ENCODE data around the gene BST1. TPM values are rescaled to one million over a fixed set of nuclear protein-coding genes. Genes with fewer than 3 reads are reported as not detected.
A peak's percentile ranks its signal among the peaks of the same experiment; 100 is the strongest.

Gene BST1, protein sequence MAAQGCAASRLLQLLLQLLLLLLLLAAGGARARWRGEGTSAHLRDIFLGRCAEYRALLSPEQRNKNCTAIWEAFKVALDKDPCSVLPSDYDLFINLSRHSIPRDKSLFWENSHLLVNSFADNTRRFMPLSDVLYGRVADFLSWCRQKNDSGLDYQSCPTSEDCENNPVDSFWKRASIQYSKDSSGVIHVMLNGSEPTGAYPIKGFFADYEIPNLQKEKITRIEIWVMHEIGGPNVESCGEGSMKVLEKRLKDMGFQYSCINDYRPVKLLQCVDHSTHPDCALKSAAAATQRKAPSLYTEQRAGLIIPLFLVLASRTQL
- 10 to 100 TPM; 12.8 to 16.0 (median 14.6) TPM for polyA plus RNA-seq (ENCODE audit: insufficient read length in 4 of 4)

DNA sequence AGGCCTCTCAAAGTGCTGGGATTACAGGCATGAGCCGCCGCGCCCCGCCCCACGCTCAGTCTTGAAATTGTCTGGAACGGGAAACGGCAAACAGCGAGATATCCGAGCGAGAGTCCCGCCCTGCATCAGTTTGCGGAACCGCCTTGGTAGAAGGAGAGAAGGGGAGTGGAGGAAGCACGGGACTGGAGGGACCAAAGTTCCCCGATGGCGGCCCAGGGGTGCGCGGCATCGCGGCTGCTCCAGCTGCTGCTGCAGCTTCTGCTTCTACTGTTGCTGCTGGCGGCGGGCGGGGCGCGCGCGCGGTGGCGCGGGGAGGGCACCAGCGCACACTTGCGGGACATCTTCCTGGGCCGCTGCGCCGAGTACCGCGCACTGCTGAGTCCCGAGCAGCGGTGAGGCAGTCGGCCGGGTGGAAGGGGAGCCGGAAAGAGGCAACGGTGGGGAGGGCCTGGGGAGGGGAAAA is at the start of gene BST1:
BST1 (plus strand) TSS at position 125 of the 463 bp plus-strand sequence; CDS start at position 205, 80 bp downstream.
- DNase-seq (ENCODE audit: low read depth in 4 of 4, low spot score in 3 of 4): peak in 2 of 4 donors; percentile 35 to 51

DNA sequence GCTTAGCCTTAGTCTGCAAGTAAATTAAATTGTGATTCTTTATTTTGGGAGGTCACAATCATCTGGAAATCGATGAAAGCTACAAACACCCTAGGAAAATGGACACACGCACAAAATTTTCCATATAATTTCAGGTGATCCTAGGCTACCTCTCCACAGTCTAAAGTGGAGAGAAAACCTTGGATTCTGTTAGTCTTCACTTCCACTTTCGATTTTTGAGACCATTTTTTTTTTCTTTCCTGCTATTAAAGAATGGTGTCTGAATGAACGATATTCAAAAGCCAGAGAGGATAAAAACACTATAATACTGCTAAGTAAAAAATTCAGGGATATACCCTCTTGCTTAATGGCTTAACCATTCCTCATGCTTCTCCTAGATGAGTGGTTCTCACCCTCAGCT is 49.4 kb upstream of the BST1 start:
- DNase-seq (ENCODE audit: low read depth in 4 of 4, low spot score in 3 of 4): no peak

DNA sequence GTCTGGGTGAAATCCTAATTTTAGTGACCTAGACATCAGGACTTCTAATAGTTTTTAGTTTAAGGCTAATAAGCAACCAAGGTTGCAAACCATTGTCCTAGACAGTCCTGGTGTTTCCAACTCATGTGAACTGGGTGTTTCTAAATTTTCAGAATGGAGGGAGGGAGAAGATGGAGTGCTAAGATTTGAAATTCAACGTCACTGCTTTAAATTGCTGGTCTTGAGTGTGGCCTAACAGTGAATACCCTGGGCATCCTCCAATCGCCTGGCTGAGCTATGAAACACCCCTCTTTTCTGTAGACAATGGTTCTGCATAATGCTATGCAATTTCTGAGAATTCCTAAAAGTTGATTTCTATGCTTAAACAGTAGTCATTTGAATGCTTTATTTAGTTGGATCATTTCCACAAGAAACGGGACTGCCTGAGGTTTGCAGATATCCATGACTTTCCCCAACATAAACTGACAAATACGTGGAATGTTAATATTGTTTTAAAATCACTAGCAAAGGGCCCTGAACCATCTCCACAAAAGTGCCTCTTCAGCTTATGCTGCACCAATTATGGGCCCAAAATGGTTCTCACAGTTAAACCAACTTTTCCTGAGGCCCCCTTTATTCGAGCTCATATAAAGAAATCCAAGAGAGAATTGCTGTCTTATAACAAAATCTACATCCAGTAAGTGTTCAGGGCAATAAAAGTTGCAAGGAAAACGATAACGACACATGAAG is 48.8 kb upstream of the BST1 start:
- peak in 2 of 4 donors; percentile 16 to 47 for DNase-seq (ENCODE audit: low read depth in 4 of 4, low spot score in 3 of 4)

DNA sequence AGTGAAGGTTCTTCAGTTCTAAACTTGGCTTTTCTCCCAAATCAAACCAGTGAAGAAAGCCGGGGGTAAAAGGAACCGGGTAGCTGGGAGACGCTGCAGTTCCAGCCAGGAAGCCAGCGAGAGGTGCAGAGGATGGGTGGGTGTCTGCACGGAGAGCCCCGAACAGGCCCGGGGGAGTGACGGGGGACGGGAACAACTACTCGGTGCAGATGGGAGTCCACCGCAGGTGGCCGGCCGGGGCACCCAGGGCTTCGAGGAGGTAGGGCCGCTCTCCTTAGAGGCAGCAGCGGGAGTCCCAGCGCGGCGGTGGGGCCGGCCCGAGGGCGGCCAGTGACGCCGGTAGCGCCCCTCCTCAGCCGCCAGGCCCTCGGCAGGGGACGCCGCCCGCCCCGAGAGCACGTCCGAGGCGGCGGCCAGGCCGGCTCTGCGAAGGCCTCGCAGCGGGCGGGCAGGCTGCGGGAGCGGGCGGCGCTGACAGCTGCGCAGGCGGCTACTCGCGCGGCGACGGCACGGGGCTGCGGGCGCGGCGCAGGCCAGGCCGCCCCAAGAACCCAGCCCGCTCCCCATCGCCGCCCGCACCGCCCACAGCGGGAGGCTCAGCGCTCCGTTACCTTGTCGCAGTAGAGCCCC is 48.2 kb upstream of the BST1 start:
- peak in 2 of 4 donors; percentile 10 to 48 for DNase-seq (ENCODE audit: low read depth in 4 of 4, low spot score in 3 of 4)

DNA sequence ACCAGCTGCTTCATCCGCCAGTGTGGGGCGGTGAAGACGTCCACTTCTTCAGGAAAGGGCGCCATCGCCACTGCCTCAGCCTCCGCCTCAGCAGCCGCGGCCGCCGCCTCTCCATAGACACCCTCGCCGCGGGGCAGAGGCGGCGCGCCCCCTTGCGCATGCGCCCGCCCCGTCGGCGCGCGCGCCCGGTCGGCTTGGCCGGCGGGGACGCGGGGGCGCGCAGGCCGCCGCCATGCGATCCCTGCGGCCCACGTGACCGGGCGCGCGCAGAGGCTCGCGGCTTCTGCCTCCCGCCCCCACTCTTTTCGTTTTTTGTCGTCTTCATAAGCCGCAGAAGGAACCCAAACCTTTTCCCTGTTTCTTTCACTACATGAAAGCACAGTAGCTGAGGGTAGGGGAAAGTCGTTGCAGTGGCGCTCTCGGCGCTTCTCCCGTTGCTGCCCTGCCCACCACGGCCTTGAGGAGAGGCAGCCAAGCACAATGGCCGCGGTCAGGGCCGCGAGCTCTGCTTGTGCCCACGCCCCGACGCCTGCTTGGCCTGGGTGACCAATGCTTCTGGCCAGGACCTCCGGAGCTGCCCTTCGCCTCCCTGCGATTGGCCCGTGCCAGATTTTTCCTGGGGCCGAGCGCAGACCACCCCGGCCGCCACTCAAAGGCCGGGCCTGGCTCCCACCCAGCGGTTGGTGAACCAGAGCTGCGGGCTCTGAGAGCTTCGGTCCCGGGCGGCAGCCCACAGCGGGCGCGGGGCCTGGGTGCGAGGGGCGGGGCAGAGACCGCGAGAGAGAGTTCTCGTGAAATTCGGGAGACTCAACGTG is 47.4 kb upstream of the BST1 start, which contains the start of gene FBXL5:
FBXL5 (minus strand) TSS at position 135 of the 815 bp plus-strand sequence; CDS start at position 65, 70 bp downstream.
- peak; percentile 82 to 86 (median 82) for DNase-seq (ENCODE audit: low read depth in 4 of 4, low spot score in 3 of 4)

DNA sequence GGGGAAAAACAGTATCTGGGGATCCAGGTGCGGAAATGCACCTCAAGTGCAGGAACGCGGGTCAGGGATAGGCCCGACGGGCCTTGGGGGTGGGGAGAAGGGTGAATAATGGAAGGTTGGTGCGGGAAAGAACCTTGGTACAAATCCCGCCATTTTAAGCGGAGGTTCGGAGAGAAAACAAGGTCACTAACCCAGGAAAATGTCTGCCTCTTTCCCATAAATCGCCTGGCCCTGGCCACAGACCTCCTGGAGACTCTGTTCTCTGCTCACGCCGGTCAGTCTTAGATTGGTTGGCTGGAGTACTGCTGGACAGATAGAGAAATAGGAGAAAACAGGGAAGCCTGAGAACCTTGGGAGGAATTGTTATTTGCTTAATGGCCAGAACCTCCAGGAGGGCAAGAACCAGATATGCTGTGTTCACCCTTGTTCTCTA is 46.8 kb upstream of the BST1 start:
- peak in 2 of 4 donors; percentile 16 to 31 for DNase-seq (ENCODE audit: low read depth in 4 of 4, low spot score in 3 of 4)

DNA sequence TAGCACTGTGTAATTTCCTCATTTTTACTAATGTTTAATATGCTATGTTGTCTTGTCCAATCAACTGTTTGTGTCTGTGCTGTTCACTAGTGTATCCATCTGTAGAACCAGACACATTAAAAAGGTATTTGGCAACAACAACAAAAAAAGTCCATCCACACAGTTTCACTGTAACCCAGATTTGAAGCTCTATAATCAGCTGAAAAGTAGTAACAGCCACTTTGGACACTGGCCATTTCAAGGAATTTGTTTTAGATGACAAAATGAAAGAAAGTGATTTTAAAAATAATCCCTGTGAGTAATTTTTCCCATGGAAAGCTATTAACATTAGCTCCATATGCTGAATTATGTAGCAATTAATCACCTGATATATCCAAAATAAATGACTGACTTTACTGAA is 45.5 kb upstream of the BST1 start:
- no peak for DNase-seq (ENCODE audit: low read depth in 4 of 4, low spot score in 3 of 4)

DNA sequence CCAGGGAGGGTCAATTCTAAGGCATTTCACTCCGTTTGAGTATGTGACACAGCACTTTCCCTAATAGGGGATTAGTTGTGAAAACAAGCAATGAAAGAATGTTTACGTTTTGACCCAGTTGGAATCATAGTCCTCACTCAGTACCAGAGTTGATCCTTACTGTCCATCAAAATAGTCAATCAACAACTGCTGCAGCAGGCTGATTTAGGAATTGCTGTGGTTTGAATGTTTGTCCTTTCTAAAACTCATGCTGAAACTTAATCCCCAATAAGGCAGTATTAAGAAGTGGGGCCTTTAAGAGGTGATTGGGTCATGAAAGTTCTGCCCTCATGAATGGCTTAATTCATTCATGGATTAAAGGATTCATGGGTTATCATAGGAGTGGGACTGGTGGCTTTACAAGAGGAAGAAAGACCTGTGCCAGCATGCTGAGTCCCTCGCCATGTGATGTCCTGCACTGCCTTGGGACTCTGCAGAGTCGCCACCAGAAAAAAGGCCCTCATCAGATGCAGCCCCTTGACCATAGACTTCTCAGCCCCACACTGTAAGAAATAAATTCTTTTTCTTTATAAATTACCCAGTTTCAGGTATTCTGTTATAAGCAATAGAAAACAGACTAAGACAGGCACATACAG is 44.6 kb upstream of the BST1 start:
- DNase-seq (ENCODE audit: low read depth in 4 of 4, low spot score in 3 of 4): no peak

DNA sequence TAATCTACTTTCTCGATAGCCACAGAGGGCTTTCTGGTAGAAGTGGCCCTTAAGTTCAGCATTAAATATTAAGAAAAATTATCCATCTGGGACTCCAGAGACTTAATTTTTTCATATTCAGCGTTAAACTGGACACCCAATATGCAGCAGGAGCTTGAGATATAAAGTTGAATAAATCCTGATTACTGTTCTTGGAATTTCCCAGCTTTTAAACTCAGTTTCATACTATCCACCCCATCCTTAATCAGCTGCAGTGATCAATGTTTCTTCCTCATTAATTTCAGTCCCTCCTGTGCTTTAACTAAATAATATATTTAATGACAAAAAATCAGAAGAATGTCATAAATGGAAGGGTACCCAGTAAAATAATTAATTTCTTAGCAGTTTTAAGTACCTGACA is 44.1 kb upstream of the BST1 start:
- DNase-seq (ENCODE audit: low read depth in 4 of 4, low spot score in 3 of 4): no peak

DNA sequence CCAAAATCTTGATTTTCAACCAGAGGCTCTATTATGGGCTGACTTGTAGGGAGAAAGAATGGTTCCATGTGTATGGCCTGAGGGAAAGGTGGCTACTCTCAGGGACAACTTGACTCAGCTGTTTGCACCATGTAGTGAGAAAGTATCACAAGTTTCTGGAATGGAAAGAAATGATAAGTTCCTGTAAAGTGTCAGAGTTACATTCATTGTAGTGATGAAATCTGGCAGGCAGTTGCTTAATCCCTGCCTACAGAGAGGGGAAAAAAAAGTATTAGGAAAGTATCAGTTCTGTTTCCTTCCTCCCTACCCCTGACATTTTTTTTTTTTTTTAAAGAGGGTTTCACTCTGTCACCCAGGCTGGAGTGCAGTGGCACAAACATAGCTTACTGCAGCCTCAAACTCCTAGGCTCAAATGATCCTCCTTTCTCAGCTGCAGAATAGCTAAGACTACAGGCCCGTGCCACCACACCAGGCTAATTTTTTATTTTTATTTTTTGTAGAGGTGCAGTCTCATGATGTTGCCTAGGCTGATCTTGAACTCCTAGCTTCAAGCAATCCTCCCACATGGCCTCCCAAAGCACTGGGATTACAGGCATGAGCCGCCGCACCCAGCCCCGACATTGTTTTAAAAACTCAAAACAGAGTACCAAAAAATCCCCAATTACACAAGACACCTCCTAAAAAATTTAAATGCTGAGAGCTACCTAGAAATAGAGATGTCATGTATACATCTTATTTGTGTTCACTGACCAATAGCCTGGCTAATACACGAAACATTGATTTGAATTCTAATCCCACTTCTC is 42.9 kb upstream of the BST1 start:
- DNase-seq (ENCODE audit: low read depth in 4 of 4, low spot score in 3 of 4): no peak

DNA sequence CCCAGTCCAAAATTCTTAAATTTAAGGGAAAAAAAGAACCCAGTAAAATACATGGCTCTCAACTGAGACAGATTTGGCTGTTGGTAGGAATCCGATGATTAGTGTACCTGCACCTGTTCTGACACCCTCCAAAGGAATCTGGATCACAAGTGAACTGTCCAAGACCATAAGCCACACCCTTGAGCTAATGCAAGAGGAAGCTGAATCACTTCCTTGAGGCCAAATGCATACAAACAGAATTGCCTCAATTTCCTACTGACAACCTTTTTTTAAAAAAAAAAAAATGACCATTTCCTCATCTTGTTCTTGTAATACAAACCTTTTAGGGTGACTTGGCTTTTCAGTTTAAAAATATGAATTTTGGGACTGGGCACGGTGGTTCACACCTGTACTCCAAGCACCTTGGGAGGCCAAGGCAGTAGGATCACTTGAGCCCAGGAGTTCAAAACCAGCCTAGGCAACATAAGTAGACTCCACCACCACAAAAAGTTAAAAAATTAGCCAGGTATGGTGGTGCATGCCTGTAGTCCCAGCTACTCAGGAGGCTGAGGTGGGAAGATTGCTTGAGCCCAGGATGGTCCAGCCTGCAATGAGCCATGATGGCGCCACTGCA is 37.0 kb upstream of the BST1 start:
- DNase-seq (ENCODE audit: low read depth in 4 of 4, low spot score in 3 of 4): no peak

DNA sequence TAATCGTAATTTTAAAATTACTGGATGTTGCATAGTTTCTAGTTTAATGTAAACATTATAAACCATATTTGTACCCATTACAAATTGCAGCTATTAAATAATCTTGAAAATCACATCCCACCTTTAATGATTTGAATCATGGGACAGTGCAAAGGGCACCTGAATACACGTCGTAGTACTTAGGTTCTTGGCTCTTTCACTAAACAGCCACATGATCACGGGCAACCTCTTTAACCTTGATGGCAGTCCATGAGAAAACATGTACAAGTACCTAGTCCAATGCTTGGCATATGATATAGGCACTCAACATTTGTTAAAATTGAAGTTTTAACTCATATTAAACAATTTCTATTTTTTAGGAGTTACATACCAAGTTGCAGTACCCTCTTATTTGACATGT is 35.9 kb upstream of the BST1 start:
- DNase-seq (ENCODE audit: low read depth in 4 of 4, low spot score in 3 of 4): no peak

DNA sequence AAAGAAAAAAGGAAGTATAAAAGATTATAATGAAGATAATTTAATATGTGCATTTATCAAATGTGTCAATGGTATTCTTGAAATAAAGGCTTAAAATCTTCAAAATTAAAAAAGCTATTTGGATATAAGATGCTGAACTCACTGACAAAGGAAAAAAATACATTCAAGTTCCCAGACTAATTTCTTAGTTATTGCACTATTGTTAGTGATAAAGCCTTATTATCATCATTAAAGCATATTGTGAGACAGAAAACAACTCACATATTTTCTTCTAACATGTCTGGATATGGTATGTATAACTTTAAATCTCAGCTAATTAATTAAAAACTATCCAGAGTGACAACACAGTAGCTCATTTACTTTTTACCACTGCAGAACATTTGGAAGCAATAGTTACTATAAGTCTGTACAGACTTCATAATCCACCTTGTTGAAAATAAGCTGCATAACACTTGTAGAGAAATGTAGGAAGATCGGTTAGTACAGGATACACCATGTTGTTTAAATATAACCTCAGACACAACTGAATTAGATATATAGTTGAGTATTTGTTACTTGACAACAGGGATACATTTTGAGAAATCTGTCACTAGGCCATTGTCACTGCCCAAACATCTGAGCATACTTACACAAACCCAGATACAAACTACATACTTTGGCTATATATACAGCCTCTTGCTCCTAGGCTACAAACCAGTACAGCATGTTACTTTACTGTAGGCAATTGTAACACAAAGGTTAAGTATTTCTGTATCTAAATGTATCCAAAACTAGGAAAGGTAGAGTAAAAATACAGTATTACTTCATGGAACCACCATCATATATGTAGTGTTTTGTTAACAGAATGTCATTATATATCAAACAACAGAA is 34.1 kb upstream of the BST1 start:
- no peak for DNase-seq (ENCODE audit: low read depth in 4 of 4, low spot score in 3 of 4)

DNA sequence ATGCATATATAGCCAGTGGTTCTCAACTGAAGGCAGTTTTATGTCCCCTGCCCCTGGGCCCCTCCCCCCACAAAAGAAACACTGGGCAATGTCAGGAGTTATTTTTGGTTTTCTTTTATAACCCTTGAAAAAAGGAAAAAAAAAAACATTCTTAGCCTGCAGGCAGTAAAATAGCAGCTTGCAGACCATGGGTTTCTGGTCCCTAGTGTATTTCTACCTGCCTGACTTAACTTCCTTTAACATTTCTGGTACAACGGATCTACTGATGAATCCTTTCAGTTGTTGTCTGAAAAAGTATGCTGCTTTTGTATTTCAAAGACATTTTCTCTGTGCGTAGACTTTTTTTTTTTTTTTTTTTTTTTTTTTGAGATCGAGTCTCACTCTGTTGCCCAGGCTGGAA is 32.3 kb upstream of the BST1 start:
- no peak for DNase-seq (ENCODE audit: low read depth in 4 of 4, low spot score in 3 of 4)

DNA sequence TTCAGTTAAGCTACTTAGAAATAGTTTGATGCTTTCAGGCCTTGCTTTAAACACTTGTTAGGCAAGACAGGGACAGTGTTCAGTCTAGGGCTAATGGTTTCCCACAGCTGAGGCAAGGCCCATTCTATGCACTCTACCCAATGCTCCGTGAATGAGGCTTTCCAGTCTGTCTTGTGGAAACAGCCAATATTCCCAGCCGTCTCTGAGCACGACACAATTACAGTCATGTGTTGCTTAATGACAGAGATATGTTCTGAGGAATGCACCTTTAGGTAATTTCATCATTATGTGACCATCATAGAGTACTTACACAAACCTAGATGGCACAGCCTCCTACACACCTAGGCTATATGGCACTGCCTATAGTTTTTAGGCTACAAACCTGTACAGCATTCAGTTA is 30.8 kb upstream of the BST1 start:
- no peak for DNase-seq (ENCODE audit: low read depth in 4 of 4, low spot score in 3 of 4)

DNA sequence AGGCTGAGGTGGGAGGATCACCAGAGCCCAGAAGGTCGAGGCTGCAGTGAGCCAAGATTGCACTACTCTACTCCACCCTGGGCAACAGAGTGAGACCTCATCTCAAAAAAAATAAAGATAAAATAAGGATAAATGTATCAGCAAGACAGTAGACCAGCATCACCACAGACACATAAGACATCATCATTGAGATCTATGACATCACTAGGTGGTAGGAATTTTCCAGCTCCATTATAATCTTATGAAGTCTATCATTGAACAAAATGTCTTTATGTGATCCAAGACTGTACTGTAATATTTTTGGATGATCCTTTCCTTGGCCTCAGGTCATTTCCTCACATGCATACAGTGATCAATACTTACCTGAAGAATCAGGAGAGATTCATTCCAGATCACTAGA is 29.5 kb upstream of the BST1 start:
- no peak for DNase-seq (ENCODE audit: low read depth in 4 of 4, low spot score in 3 of 4)

DNA sequence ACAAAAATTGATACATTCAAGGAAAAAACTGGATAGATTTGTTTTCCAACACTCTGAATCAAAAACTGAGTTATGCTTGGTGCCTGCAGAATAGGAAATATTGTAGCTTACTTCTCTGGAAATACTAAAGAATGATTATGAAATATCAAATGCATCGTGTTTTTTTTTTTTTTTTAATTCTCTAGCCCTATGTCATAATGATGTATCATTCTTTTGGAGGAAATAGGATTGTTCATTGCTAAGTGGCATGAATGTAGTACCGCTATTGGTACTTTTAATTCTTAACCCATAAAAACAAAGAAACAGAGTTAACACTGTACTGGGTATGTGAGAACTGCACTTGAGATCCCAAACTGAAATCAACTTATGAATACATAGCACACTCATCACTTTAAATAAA is 28.8 kb upstream of the BST1 start:
- DNase-seq (ENCODE audit: low read depth in 4 of 4, low spot score in 3 of 4): no peak

DNA sequence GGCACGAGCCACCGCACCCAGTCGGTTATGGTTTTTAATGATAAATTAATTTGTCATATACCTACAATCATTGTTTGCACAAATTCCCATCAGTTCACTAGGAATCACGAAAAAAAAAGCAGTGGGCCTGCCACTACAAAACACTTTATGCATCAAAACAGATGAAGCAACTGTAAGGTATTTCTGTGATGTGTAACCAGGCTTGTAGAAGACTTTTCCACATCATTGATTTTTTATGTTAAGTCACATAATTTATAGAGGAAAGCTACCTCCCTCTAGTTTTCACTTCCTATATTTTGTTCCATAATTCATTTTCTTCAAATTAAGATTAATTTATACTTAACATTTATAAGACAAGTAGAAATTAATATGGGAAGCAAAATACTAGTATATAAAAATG is 27.9 kb upstream of the BST1 start:
- no peak for DNase-seq (ENCODE audit: low read depth in 4 of 4, low spot score in 3 of 4)

Measured in right renal pelvis (tissue), 4 donors.